Erythroblast (primary cell): ENCODE data around the gene CDC25B.

Experiments
- GATA1 ChIP-seq: IDR thresholded peaks from 2 replicates; pipeline ENCODE4 v1.6.1; 2011; ENCODE audit warnings: low read depth, mild to moderate bottlenecking, control low read depth, low read length, moderate library complexity
- POLR2A ChIP-seq: IDR thresholded peaks from 2 replicates; pipeline ENCODE4 v1.6.1; 2011; ENCODE audit warnings: mild to moderate bottlenecking, low read length

- no peak for TF ChIP-seq POLR2A
- TF ChIP-seq GATA1: no peak
Observed at GRCh38 chr20:3804254-3804751, 8.2 kb downstream of the CDC25B start.
